ENCODE data around the gene RHBDL3.

DNA sequence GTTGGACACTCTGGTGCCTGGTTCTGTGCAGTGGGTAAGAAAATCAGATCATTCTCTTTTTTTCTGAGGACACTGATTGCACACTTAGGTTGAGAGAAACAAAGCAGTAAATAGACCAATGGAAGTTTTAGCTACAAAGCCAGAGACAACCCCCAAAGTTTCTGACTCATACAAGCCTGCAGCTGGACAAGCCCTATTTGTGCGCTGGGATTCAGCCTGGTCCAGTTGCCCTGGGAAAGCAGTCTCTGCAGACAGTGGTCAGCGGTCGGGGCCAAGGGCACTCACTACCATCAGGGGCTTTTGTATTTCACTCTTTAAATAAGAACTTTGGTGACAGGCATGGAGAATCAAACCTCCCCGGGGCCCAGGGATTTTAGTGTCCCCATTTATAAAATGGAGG, 6.0 kb upstream of the RHBDL3 start:
- no peak for TF ChIP-seq CTCF (IDR thresholded peaks at IDR 0.05; ENCODE audit: insufficient read depth, low read length, poor library complexity, severe bottlenecking)
- no peak for TF ChIP-seq EZH2phosphoT487 (conservative IDR thresholded peaks at IDR 0.05; ENCODE audit: low read length)

All from SU-DHL-6 (cell line).